GM19328 (cell line): ENCODE data around the gene PKD2.
"Not testable (repeated sequence)": the region's sequence is repeated elsewhere in the genome, so short reads cannot be mapped to it uniquely, and the experiment has no call there.

Experiments
- ATAC-seq: cut with Tn5 transposase; IDR thresholded peaks from one replicate; pipeline ENCODE4 v1.9.1; 2021; ENCODE audit warnings: mild to moderate bottlenecking, moderate library complexity; ENCODE audit not compliant: unreplicated experiment

PKD2 gene

DNA sequence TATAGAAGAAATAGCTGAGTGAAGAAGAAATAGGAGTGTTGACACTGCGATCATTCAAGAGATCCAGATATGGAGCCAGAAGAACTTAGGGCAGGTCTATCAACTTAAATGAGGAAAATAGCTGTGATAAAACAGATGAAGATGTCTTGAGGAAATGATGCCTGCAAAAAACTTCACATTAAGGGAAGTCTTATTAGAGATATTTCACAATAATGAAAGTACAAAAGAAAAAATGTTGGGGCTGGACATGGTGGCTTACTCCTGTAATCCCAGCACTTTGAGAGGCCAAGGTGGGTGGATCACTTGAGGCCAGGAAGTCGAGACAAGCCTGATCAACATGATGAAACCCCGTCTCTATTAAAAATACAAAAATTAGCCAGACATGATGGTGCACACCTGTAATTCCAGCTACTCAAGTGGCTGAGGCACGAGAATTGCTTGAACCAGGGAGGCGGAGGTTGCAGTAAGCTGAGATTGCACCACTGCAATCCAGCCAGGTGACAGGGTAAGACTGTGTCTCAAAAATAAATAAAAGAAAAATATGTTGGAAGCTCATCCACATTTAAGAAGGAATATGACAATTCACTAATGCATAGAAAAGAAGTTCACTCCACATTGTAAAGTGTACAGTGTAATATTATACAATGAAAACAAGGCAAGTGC, 56.3 kb downstream of the PKD2 start:
- no peak for ATAC-seq

DNA sequence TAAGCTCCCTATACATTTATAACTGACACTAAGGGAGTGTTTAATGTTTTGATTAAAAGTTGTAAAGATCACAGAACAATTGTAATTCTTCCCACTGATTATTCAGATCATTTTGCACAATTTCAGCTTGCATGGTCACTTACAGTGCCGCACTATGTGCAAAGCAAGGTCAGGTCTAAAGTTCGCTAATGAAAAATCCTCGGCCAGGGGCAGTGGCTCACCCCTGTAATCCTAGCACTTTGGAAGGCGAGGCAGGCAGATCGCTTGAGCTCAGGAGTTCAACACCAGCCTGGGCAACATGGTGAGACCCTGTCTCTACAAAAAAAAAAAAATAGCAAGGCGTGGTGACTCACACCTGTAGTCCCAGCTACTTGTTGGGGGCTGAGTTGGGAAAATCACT, 57.0 kb downstream of the PKD2 start:
- ATAC-seq = no peak

DNA sequence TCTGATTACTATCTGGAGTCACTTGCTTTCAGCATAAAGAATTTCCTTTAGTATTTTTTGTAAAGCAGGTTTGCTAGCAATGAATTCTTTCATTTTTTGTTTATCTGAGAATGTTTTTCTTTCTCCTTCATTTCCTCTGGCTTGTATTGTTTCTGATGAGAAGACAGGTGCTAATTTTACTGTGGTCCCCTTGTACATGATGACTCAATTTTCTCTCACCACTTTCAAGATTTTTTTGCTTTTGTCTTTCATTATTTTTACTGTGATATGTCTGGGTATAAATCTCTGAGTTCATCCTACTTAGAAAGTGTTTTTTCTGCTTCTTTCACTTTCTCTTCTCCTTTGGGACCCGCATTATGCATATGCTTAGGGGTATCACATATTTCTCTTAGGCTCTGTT, 62.6 kb downstream of the PKD2 start:
- no peak for ATAC-seq

DNA sequence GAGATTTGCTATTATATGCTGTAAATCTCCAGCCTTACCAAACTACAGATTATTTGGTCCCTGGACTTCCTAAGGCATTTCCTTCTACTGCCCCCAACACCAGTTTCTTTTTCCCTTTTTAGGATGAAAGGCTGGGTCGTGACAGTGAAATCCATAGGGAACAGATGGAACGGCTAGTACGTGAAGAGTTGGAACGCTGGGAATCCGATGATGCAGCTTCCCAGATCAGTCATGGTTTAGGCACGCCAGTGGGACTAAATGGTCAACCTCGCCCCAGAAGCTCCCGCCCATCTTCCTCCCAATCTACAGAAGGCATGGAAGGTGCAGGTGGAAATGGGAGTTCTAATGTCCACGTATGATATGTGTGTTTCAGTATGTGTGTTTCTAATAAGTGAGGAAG, 67.9 kb downstream of the PKD2 start:
- ATAC-seq = no peak

DNA sequence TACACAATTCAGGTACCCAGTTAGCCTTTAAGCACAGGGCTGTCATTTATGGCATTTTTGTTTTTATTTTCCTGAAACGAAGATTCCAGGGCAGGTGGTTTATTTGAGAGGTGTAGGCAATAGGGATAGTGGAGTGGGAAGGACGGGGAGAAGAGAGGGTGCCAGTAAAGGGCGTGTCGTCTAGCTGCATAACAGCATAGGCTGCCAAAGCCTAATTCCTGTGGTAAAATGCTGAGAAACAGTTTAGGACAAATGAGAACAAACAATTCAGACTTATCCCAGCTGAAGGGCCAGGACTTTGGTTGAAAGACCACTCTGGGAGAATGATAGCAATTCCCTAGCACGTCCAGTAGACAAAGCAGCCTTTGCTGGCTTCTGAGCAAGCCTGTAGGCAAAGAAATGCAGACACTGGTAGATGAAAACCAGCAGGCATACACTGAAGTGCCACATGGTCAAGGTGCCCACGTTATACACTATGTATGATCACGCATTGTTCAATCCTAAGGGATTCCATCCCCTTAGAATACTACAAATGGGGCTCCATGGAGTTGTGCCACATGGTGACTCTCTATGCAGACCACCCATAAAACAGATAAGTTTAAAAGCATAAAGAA, 70.6 kb downstream of the PKD2 start:
- no peak for ATAC-seq

DNA sequence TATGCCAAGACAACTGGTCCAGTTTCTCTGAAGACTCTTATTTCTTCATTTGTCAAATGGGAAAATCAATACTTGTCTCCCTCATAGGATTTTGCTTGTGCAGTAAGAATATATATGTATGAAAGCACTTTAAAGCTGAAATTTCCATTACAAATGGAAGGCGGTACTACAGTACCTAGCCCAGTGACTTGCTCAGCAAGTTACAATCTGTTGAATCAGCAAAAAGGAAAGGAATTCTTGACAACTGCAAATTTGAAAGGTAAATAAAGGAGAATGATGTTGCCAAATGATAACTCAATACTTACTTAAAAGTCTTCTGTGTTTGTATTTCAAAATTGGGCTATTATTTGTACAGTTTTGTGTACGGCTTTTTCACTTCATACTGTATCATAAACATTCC, 71.1 kb downstream of the PKD2 start:
- ATAC-seq = no peak

DNA sequence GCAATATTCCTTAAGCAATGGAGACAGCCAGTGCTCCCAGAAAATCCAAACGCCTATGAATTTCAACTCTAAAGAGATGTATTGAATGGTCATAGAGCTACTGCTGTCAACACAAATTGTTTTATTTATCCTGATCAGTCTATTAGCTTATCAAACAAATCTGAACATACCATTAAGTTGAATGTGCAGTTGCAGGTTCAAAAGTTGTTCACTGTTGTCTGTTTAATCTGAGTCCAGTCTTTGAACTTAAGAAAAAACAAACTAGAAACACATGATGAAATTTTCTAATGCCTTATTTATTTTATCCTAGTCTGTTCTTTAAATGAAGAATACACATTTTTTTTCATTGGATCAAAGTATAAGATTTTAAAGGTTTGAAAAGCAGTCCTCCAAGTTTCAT, 73.2 kb downstream of the PKD2 start:
- no peak for ATAC-seq

DNA sequence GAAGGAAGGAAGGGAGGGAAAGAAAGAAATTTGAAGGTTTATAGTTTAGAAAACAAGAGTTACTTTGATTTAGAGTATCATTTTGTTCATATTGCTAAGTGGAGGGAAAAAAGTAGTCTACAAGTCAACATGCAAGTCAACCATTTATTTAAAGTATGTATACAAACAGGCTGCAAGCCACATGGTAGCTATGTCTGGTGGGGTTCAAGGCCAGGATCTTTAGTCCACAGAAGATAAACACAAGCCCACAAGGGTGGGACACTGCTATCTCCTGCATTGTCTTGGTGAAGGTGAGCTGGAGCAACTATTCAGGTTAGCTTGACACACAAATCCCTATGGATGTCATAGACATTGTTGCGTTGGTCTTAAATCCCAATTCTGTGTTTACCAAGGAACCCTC, 79.6 kb downstream of the PKD2 start:
- no peak for ATAC-seq

DNA sequence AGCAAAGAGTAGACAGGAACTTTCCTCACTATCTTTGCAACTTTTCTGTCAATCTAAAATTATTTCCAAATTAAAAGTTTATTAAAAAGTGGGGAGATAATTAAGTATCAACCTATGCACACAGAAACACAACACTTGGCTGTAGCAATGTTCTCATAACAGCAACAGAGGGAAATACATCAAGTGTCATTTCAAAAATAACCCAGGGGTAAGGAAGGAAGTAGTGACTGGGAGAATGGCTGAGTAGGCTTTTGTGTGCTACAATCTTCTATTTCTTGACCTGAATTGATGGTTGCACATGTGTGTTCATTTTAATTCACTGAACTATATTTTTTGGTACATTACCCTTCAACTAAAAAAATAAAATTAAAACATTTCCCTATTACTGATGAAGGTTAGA, 83.5 kb downstream of the PKD2 start:
- no peak for ATAC-seq

DNA sequence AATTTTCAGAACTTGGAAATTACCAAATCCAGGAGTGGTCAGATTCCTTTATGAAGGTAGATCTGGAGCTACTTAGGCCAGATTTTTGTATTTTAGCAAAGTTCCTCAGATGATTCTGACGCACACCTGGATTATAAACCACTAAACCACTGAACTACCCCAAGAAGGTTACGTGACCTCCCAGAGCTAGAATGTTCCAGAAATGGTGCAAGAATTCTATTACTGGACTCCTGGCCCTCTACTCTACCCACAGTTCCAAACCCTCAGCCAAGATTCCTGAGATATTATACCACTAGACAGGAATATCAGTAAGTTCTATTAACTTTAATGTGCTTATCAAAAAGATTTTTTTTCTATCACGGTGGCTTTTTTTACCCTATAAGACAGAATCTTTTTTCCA, 83.9 kb downstream of the PKD2 start:
- no peak for ATAC-seq

DNA sequence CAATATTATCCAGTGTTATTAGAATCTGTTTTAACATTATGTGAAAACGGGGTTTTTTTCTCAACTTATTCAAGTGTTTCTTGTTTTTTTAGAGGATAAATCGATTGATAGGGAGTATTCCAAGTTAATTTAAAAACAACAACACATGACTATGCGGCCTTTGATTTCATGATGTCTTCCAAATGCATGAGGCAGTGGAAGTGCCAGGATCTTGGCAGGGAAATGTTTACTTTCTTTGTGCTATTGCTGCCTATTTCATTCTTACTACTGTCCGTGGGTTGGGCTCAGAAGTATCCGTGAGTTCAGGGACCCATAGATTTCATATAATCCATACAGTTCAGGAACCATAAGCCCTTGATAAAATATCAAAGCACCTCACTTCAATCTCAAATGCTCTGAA, 86.4 kb downstream of the PKD2 start:
- no peak for ATAC-seq

DNA sequence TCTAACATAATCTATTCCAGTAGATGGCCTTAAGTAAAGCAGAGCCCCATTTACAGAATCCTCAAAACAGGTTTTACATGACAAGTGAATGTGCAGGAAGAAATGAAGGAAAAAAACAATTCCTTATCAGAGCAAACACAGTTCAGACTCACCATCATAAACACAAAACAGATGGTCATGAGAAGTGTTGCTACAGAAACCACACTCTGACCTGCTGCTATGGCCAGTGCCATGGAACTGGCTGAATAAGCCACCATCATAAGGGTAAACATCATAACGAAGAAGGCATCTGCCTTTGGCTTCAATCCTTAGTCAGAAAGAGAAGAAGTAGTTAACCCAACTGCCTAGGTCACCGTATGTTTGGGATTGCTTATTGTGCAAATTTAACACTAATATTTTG, 89.9 kb downstream of the PKD2 start:
- ATAC-seq = no peak

DNA sequence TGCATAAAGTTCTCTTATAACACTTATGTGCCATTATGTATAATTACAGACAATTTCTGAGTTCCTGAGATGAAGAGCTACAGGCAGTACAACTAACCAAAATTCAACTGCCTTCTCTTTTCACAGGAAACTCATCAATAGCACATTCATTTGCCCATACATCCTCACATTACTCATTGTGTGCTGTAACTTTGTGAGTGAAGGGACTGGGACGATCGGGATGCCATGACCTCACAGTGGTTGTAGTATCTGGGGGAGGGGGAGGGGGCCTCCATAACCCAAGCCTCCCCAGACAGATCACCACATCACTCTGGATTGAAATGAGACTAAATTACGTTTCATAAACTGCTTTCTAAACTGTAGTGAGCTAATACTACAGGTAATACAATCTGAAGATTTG, 90.3 kb downstream of the PKD2 start:
- ATAC-seq = no peak

DNA sequence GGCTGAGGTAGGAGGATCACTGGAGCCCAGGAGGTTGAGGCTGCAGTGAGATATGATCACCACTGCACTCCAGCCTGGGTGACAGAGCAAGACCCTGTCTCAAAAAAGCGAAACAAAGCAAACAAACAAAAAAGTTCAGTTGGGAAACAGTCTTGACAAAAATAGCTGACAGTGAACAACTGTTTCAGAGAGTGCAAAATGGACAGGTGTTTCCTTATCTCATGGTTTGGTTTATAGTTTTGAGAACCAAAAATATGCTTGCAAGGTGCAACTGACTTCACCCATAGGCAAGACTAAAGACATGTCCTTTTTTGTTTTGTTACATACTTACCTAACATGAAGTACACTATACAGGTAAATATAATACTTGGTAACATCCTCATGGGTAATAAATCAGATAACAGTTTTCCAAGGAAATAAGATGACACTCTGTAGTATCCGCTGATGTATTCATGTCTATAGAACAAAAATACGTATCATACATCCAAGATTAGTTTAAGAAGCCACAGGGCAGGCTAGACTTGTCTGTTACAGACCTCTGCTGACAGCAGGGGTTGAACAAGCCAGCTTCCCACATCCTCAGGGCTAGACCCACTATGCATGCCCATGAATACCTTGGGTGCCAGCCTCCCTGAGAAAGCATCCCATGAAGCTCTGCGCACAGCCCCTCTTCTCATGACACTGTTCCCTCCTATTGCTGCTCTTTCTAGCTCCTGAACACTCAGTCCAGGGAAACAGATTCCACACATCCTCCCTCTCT, 91.7 kb downstream of the PKD2 start:
- ATAC-seq = no peak

DNA sequence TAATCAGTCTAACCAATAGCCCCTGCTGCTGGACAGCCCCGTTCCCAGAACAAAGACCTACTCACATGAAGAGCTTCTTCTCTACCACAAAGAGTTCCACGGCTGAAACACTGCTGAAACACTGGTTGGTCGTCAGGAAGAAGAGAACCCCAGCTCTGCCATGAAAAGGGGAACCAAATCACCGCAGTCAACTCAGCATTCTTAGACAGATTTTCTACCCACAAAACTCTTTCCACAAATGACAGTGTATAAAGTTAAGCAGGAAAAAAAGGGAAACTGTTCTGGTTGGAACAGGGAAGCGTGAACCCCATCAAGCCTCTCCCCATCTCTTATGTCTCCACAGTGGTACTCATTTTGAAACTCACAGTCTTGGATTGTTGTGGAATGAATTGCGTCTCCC, 93.7 kb downstream of the PKD2 start:
- no peak for ATAC-seq

DNA sequence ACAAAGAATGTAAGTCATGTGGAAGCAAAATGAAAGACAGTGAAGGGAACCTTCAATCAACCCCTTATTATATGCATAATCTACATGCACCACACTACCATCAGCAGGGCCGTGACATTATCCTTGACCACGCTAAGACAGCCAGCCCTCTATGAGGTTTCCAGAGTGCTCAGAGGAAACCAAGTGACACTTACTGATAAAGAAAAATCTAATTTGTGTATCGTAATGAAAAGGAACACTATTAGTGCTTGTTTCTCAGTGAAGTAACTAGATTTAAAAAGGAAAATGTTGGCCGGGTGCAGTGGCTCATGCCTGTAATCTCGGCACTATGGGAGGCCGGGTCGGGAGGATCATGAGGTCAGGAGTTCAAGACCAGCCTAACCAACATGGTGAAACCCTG, 94.6 kb downstream of the PKD2 start:
- ATAC-seq = no peak

DNA sequence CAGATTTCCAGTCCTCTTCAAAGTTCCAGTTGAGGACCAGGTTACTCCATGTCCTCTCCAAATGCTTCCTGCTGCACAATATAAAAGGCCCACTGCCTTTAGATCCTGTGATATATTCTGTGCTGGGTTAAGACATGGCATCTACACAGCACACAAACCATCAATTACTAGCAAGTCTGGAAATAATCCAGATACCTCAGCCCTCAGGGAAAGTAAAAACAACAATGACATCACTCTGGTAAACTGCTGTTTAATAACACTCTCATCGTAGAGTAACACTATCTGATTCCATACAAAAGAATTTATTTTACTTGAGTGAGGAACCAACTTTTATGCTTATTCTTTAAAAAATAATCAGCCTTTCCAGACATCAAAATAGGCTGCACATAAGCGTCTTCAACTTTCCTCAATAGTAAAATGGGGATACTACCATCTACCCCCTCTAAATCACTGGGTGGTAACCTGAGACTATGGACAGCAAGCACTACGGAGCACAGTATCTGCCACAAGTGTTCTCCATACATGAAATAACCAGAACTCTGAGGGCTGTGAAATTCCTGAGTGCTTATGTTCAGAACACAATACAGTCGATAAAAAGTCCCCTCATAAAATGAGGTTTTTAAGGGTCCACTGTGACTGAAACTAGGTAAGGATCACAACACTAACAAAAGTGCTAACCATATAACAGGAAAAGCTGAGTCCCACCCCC, 97.6 kb downstream of the PKD2 start:
- no peak for ATAC-seq

DNA sequence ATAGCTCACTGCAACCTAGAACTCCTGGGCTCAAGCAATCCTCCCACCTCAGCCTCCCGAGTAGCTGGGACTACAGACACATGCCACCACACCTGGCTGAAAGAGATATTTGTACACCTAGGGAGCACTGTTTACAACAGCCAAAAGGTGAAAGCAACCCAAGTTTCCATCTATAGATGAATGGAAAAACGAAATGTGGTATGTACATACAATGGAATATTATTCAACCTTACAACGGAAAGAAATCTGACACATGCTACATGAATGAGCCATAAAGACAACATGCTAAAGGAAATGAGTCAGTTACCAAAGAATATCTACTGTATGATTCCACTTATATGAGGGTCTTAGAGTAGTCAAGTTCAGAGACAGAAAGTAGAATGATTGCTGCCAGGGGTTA, 98.8 kb downstream of the PKD2 start:
- ATAC-seq = no peak

DNA sequence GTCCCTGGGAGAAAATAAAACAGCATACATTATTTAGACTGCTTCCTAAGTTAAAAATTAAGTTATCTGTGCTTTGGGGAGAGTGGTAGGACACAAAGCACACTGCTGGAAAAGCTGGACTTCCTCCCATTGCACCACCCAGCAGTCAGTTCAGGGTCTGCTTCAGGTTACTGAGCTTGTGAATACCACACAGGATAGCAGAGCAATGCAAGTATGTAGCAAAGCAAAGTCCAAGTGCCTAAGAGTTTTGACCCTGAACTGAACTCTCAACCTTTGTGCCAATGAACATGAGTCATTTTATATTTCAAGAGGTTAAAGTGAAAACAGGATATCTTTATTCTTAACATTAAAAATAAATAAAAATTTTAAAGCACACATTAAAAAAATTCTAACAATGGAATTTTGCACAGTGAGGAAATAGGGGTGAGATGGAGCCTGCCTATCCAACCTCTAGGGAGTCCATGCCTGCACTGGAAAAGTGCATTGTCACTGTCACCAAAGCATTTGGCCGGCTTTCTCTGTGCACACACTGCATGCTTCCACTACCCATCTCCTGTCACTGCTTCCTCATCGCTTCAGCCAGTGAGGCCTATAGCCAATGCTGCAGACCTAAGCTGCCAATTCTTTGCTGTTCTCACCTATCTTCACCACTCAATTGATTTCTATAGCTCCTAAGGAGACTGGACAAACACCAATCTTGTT, 100.1 kb downstream of the PKD2 start:
- no peak for ATAC-seq

DNA sequence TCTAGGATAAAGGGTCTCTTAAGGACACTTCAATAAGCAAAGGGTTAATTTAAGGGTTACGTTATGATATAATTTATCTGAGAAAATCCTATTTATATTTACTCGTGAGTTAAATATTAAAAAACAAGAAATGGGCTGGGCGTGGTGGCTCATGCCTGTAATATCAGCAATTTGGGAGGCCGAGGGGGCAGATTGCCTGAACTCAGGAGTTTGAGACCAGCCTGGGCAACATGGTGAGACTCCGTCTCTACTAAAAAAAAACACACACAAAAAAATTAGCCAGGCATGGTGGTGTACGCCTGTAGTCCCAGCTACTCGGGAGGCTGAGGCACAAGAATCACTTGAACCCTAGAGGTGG, 100.7 kb downstream of the PKD2 start:
- not testable (repeated sequence) for ATAC-seq

DNA sequence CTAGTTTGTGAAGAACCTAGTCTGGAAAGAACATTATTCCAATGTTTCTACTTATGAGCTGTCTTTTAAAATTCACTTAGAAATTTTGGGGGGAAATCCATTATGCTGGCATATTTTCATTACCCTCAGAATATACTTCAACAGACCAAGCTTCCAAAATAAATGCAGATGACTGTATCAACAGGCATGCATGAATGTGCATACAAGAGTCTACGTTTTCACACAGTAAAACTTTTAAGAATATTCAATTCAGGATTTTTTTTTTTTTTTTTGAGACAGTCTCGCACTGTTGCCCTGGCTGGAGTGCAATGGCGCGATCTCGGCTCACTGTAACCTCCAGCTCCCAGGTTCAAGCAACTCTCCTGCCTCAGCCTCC, 101.3 kb downstream of the PKD2 start:
- no peak for ATAC-seq
